T-cell (primary cell): ENCODE results near the gene GAS6. TPM values are rescaled to one million over a fixed set of nuclear protein-coding genes. Genes with fewer than 3 reads are reported as not detected.
"Not testable (repeated sequence)": the region's sequence is repeated elsewhere in the genome, so short reads cannot be mapped to it uniquely, and the experiment has no call there.

ENCODE experiments used
- ATAC-seq, 4 experiments: fragments of 200-7000 bp in 3 of 4; fragments of 150-1000 bp in 1 of 4; cut with Tn5 transposase; replicated peaks in 1 of 4; 1 replicate in 3 of 4; 2 replicates in 1 of 4; pipeline ENCODE4 v1.10.0; 2021; ENCODE audit warnings: moderate library complexity in 3 of 4, mild to moderate bottlenecking in 2 of 4, moderate number of reproducible peaks in 1 of 4
- CTCF ChIA-PET, 2 donors: fragments of 300-600 bp; sonication (Branson Sonifier 250); formaldehyde crosslinking; loops; one replicate each; lab custom pipeline; 2022; ENCODE audit warnings: antibody characterized with exemption in 2 of 2; lab: Charles Lee
- POLR2A ChIA-PET, 2 donors: fragments of 300-600 bp; sonication (Branson Sonifier 250); formaldehyde crosslinking; loops; one replicate each; lab custom pipeline; 2022; ENCODE audit warnings: antibody characterized with exemption in 2 of 2; lab: Charles Lee
- DNase-seq, 35 experiments: peaks; one replicate each; pipeline versions ENCODE4 v3.0.0 to v3.0.0-alpha.2; 2013 to 2023
- H3K27ac ChIP-seq: one replicate; pipeline ENCODE4 v1.5.1; 2013; ENCODE audit warnings: low read length
- H3K27me3 ChIP-seq, 2 experiments: replicated peaks in 1 of 2; 1 replicate in 1 of 2; 2 replicates in 1 of 2; pipeline versions ENCODE4 v1.6.1 to v1.7.0; 2013; ENCODE audit warnings: low read length in 1 of 2, mixed read lengths in 1 of 2; ENCODE audit not compliant: control insufficient read depth in 2 of 2, insufficient read depth in 2 of 2; ENCODE audit errors: extremely low read depth in 1 of 2
- H3K36me3 ChIP-seq, 2 donors: 1 replicate in 1 of 2; 2 replicates in 1 of 2; pipeline versions ENCODE4 v1.6.1 to v1.7.0; 2013; ENCODE audit warnings: low read length in 1 of 2; ENCODE audit not compliant: control insufficient read depth in 2 of 2, insufficient read depth in 1 of 2; ENCODE audit errors: extremely low read depth in 1 of 2
- H3K4me1 ChIP-seq, 2 experiments: 1 replicate in 1 of 2; 2 replicates in 1 of 2; pipeline versions ENCODE4 v1.6.1 to v1.7.0; 2013; ENCODE audit warnings: low read length in 2 of 2, mixed read lengths in 1 of 2; ENCODE audit not compliant: insufficient read depth in 2 of 2, control insufficient read depth in 1 of 2; ENCODE audit errors: extremely low read depth in 1 of 2
- H3K4me3 ChIP-seq, 2 donors: 1 replicate in 1 of 2; 2 replicates in 1 of 2; pipeline versions ENCODE4 v1.5.1 to v1.7.0; 2013; ENCODE audit warnings: mild to moderate bottlenecking in 2 of 2, low read length in 1 of 2, moderate library complexity in 1 of 2; ENCODE audit not compliant: control insufficient read depth in 1 of 2; ENCODE audit errors: extremely low read depth in 1 of 2
- H3K9me3 ChIP-seq: 2 replicates; pipeline ENCODE4 v1.7.0; 2013
- H3K27ac Mint-ChIP-seq, 2 donors: one replicate each; pipeline ENCODE4 v1.8.0; 2020 to 2021; ENCODE audit warnings: mild to moderate bottlenecking in 2 of 2, mixed read lengths in 2 of 2
- H3K27me3 Mint-ChIP-seq, 2 donors: one replicate each; pipeline ENCODE4 v1.8.0; 2021 to 2022; ENCODE audit warnings: mixed read lengths in 2 of 2
- H3K36me3 Mint-ChIP-seq: one replicate; pipeline ENCODE4 v1.8.0; 2021; ENCODE audit warnings: mixed read lengths
- H3K4me1 Mint-ChIP-seq, 3 donors: one replicate each; pipeline ENCODE4 v1.8.0; 2020 to 2022; ENCODE audit warnings: mixed read lengths in 3 of 3, mild to moderate bottlenecking in 1 of 3
- H3K4me3 Mint-ChIP-seq, 3 donors: one replicate each; pipeline ENCODE4 v1.8.0; 2020 to 2022; ENCODE audit warnings: mild to moderate bottlenecking in 3 of 3, mixed read lengths in 3 of 3, moderate library complexity in 3 of 3
- H3K9me3 Mint-ChIP-seq, 3 donors: one replicate each; pipeline ENCODE4 v1.8.0; 2020 to 2022; ENCODE audit warnings: mixed read lengths in 3 of 3
- WGBS: methylation state at CpG from one replicate; pipeline ENCODE4 v1.1.5; 2013; ENCODE audit warnings: missing lambda C conversion rate; ENCODE audit not compliant: insufficient coverage; 5-methylcytosine and 5-hydroxymethylcytosine counted together
- total RNA-seq, 35 experiments: library from RNA in 6 of 35; stranded (reverse) in 6 of 35; fragments of 120-200 nt in 1 of 35; gene quantifications; one replicate each; pipeline versions ENCODE4 v1.2.1 to v1.2.4 and lab custom pipeline; 2013 to 2026

Gene GAS6
- total RNA-seq, 5 donors from 2014 or later (not counting 1 experiment from before 2014, with no cell fraction given) = 1.1 to 10.2 (median 4.7) TPM

GRCh38 chr13:113834496-113835200, 29.2 kb downstream of the GAS6 start:
- 94% methylated on average over 33 of the region's 38 CpGs for WGBS
- Mint-ChIP-seq H3K4me3 (no peak overlapping the region), H3K9me3 (no peaks in the 10 kb centered on the region), H3K36me3 (peaks cover 5% of the 10 kb centered on the region), H3K27me3 (no peaks in the 10 kb centered on the region), H3K27ac (no peak overlapping the region), H3K4me1 (peaks cover 0 to 5% (median 0%) of the 10 kb centered on the region in 3 donors)
- no peak for DNase-seq
- POLR2A ChIA-PET = no interaction called here
- CTCF ChIA-PET = no interaction called here
- Histone ChIP-seq H3K27ac (no peak overlapping the region), H3K4me1 (peaks cover 0 to 4% of the 10 kb centered on the region in 2 experiments), H3K27me3 (peaks cover 0 to 18% of the 10 kb centered on the region in 2 experiments), H3K9me3 (no peaks in the 10 kb centered on the region), H3K4me3 (no peak overlapping the region), H3K36me3 (peaks cover 0 to 5% of the 10 kb centered on the region in 2 donors)
- ATAC-seq = no peak

- DNase-seq, CTCF ChIA-PET, H3K9me3 Mint-ChIP-seq, H3K27ac Mint-ChIP-seq, ATAC-seq, H3K4me3 ChIP-seq, H3K4me1 ChIP-seq, H3K4me3 Mint-ChIP-seq, POLR2A ChIA-PET, H3K36me3 ChIP-seq, H3K27ac ChIP-seq, H3K27me3 Mint-ChIP-seq, H3K36me3 Mint-ChIP-seq, H3K9me3 ChIP-seq, H3K4me1 Mint-ChIP-seq: not testable (repeated sequence)
- WGBS = 94% methylated on average over 14 of the region's 17 CpGs
- H3K27me3 ChIP-seq = peaks cover 0 to 14% of the 10 kb centered on the region in 2 experiments
Observed at GRCh38 chr13:113834006-113834405, 29.9 kb downstream of the GAS6 start.

GRCh38 chr13:113833111-113833830, 30.6 kb downstream of the GAS6 start:
- Histone ChIP-seq H3K9me3 (no peaks in the 10 kb centered on the region), H3K4me1 (no peaks in the 10 kb centered on the region), H3K27me3 (peaks cover 0 to 13% of the 10 kb centered on the region in 2 experiments), H3K27ac (no peak overlapping the region), H3K4me3 (no peak overlapping the region), H3K36me3 (peaks cover 0 to 5% of the 10 kb centered on the region in 2 donors)
- Mint-ChIP-seq H3K27me3 (no peaks in the 10 kb centered on the region), H3K9me3 (no peaks in the 10 kb centered on the region), H3K4me3 (no peak overlapping the region), H3K4me1 (peaks cover 0 to 5% (median 0%) of the 10 kb centered on the region in 3 donors), H3K36me3 (peaks cover 5% of the 10 kb centered on the region), H3K27ac (no peak overlapping the region)
- DNase-seq (no peak), ATAC-seq (no peak)
- CTCF ChIA-PET = no interaction called here
- WGBS = 96% methylated on average over 21 of the region's 25 CpGs
- POLR2A ChIA-PET = no interaction called here

GRCh38 chr13:113832631-113833030, 31.2 kb downstream of the GAS6 start:
- no peak overlapping the region for H3K27ac Mint-ChIP-seq
- no peaks in the 10 kb centered on the region for H3K9me3 Mint-ChIP-seq
- CTCF ChIA-PET = no interaction called here
- no peaks in the 10 kb centered on the region for H3K4me1 ChIP-seq
- 98% methylated on average over 18 of the region's 23 CpGs for WGBS
- no peaks in the 10 kb centered on the region for H3K9me3 ChIP-seq
- no peak overlapping the region for H3K4me3 Mint-ChIP-seq
- H3K4me1 Mint-ChIP-seq = peaks cover 0 to 2% (median 0%) of the 10 kb centered on the region in 3 donors
- ATAC-seq (no peak), DNase-seq (no peak)
- H3K27me3 ChIP-seq = peaks cover 0 to 11% of the 10 kb centered on the region in 2 experiments
- no peaks in the 10 kb centered on the region for H3K27me3 Mint-ChIP-seq
- peaks cover 6% of the 10 kb centered on the region for H3K36me3 Mint-ChIP-seq
- H3K27ac ChIP-seq = no peak overlapping the region
- no peak overlapping the region for H3K4me3 ChIP-seq
- peaks cover 0 to 5% of the 10 kb centered on the region in 2 donors for H3K36me3 ChIP-seq
- POLR2A ChIA-PET = no interaction called here

GRCh38 chr13:113832205-113832604, 31.7 kb downstream of the GAS6 start:
- Mint-ChIP-seq H3K4me3 (no peak overlapping the region), H3K4me1 (no peaks in the 10 kb centered on the region), H3K27me3 (no peaks in the 10 kb centered on the region), H3K36me3 (peaks cover 7% of the 10 kb centered on the region), H3K27ac (no peak overlapping the region), H3K9me3 (no peaks in the 10 kb centered on the region)
- H3K27ac ChIP-seq = no peak overlapping the region
- DNase-seq = no peak
- no peaks in the 10 kb centered on the region for H3K9me3 ChIP-seq
- H3K4me1 ChIP-seq = no peaks in the 10 kb centered on the region
- POLR2A ChIA-PET = no interaction called here
- ATAC-seq = no peak
- CTCF ChIA-PET = no interaction called here
- WGBS = 93% methylated on average over 19 of the region's 19 CpGs
- H3K27me3 ChIP-seq = peaks cover 0 to 10% of the 10 kb centered on the region in 2 experiments
- peaks cover 0 to 5% of the 10 kb centered on the region in 2 donors for H3K36me3 ChIP-seq
- H3K4me3 ChIP-seq = no peak overlapping the region

- Histone ChIP-seq H3K9me3 (no peaks in the 10 kb centered on the region), H3K4me1 (no peaks in the 10 kb centered on the region), H3K27me3 (peaks cover 0 to 5% of the 10 kb centered on the region in 2 experiments), H3K27ac (no peak overlapping the region), H3K36me3 (peaks cover 0 to 5% of the 10 kb centered on the region in 2 donors), H3K4me3 (no peak overlapping the region)
- peaks cover 9% of the 10 kb centered on the region for H3K36me3 Mint-ChIP-seq
- ATAC-seq = no peak
- 96% methylated on average over 20 of the region's 23 CpGs for WGBS
- H3K4me3 Mint-ChIP-seq = no peak overlapping the region
- ChIA-PET POLR2A (no interaction called here), CTCF (no interaction called here)
- H3K4me1 Mint-ChIP-seq = no peaks in the 10 kb centered on the region
- H3K27me3 Mint-ChIP-seq = no peaks in the 10 kb centered on the region
- no peak overlapping the region for H3K27ac Mint-ChIP-seq
- DNase-seq = no peak
- no peaks in the 10 kb centered on the region for H3K9me3 Mint-ChIP-seq
Observed at GRCh38 chr13:113831061-113831460, 32.8 kb downstream of the GAS6 start.
